ENCODE measurements around the gene CLMN.

Gene CLMN

GRCh38 chr14:95200404-95200803 is 119.3 kb downstream of the CLMN start:
- no peak overlapping the region for H3K4me3 ChIP-seq (ENCODE audit: low read depth, low read length)
- no peak for TF ChIP-seq CTCF (IDR thresholded peaks at IDR 0.05; ENCODE audit: insufficient read depth, low read depth, low read length, missing control alignments)
- DNase-seq (ENCODE audit: low read depth), result no peak

GRCh38 chr14:95199298-95199983 is 120.3 kb downstream of the CLMN start:
- no peak for DNase-seq (ENCODE audit: low read depth)
- TF ChIP-seq CTCF (IDR thresholded peaks at IDR 0.05; ENCODE audit: insufficient read depth, low read depth, low read length, missing control alignments), result no peak
- H3K4me3 ChIP-seq (ENCODE audit: low read depth, low read length), result no peak overlapping the region

GRCh38 chr14:95198320-95198719 is 121.4 kb downstream of the CLMN start:
- DNase-seq (ENCODE audit: low read depth), result no peak
- H3K4me3 ChIP-seq (ENCODE audit: low read depth, low read length), result no peak overlapping the region
- TF ChIP-seq CTCF (IDR thresholded peaks at IDR 0.05; ENCODE audit: insufficient read depth, low read depth, low read length, missing control alignments), result no peak

- no peak for DNase-seq (ENCODE audit: low read depth)
- no peak overlapping the region for H3K4me3 ChIP-seq (ENCODE audit: low read depth, low read length)
Observed at GRCh38 chr14:95197551-95197950, 122.2 kb downstream of the CLMN start.

GRCh38 chr14:95196826-95197545 is 122.7 kb downstream of the CLMN start:
- no peak for TF ChIP-seq CTCF (IDR thresholded peaks at IDR 0.05; ENCODE audit: insufficient read depth, low read depth, low read length, missing control alignments)
- DNase-seq (ENCODE audit: low read depth), result no peak
- H3K4me3 ChIP-seq (ENCODE audit: low read depth, low read length), result no peak overlapping the region

More at GRCh38 chr14:95197551-95197950, 122.2 kb downstream of the CLMN start:
- no peak for TF ChIP-seq CTCF (IDR thresholded peaks at IDR 0.05; ENCODE audit: insufficient read depth, low read depth, low read length, missing control alignments)

GRCh38 chr14:95196268-95196667 is 123.4 kb downstream of the CLMN start:
- DNase-seq (ENCODE audit: low read depth), result peak; percentile 43
- peak; percentile 42 for TF ChIP-seq CTCF (IDR thresholded peaks at IDR 0.05; ENCODE audit: insufficient read depth, low read depth, low read length, missing control alignments)
- no peak overlapping the region for H3K4me3 ChIP-seq (ENCODE audit: low read depth, low read length)
